Neural cell (in vitro differentiated cells): ENCODE data around the gene RAI14.

Experiments used
- EP300 ChIP-seq: fragments of 450-650 bp; conservative IDR thresholded peaks from 2 replicates; pipeline ENCODE4 v1.6.1; 2014; ENCODE audit warnings: antibody characterized with exemption, mild to moderate bottlenecking, moderate library complexity; ENCODE audit not compliant: poor library complexity, severe bottlenecking
- EZH2 ChIP-seq: fragments of 200-600, 300-800 bp; shearing (Covaris generic), sonication (generic); IDR thresholded peaks from 2 replicates; pipeline ENCODE4 v1.6.1; 2014; ENCODE audit warnings: antibody characterized with exemption, low read length, borderline replicate concordance, mild to moderate bottlenecking; ENCODE audit not compliant: insufficient read depth, poor library complexity, severe bottlenecking
- POLR2AphosphoS5 ChIP-seq: IDR thresholded peaks from 2 replicates; pipeline ENCODE4 v1.6.1; 2012
- RAD21 ChIP-seq: fragments of 450-650 bp; conservative IDR thresholded peaks from 2 replicates; pipeline ENCODE4 v1.6.1; 2014; ENCODE audit warnings: antibody characterized with exemption, mild to moderate bottlenecking, moderate library complexity
- TF ChIP-seq, protein P1 (sequence below): fragments of 450-650 bp; IDR thresholded peaks from 2 replicates; pipeline ENCODE4 v1.5.1; 2014; ENCODE audit warnings: antibody characterized with exemption, mild to moderate bottlenecking, moderate library complexity; ENCODE audit not compliant: poor library complexity, severe bottlenecking

DNA sequence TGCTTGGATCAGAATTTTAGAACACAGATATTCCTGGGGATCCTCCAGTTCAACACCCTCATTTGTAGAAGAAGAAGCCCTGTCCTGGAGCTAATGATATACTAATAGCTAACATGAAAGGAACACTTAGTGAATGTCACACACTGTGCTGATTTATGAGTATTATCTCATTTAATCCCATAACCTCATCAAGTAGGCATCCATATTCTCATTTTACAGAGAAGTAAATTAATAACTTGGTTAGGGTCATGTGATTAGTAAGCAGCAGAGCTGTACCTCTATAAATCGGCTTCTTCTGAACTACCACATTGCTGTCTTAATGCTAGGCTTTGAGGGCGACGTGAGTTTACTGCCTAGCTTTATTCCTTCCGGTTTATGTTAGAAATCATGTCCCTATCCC is 188.9 kb downstream of the RAI14 start:
- TF ChIP-seq EZH2 (no peak), RAD21 (no peak), POLR2AphosphoS5 (no peak), EP300 (no peak)
- TF ChIP-seq, protein P1, sequence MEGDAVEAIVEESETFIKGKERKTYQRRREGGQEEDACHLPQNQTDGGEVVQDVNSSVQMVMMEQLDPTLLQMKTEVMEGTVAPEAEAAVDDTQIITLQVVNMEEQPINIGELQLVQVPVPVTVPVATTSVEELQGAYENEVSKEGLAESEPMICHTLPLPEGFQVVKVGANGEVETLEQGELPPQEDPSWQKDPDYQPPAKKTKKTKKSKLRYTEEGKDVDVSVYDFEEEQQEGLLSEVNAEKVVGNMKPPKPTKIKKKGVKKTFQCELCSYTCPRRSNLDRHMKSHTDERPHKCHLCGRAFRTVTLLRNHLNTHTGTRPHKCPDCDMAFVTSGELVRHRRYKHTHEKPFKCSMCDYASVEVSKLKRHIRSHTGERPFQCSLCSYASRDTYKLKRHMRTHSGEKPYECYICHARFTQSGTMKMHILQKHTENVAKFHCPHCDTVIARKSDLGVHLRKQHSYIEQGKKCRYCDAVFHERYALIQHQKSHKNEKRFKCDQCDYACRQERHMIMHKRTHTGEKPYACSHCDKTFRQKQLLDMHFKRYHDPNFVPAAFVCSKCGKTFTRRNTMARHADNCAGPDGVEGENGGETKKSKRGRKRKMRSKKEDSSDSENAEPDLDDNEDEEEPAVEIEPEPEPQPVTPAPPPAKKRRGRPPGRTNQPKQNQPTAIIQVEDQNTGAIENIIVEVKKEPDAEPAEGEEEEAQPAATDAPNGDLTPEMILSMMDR, result no peak
